ENCODE results near the gene JAM2. TPM values are rescaled to one million over a fixed set of nuclear protein-coding genes. Genes with fewer than 3 reads are reported as not detected.
"Not testable (repeated sequence)": the region's sequence is repeated elsewhere in the genome, so short reads cannot be mapped to it uniquely, and the experiment has no call there.

JAM2 gene
- polyA plus RNA-seq, 3 donors: 9.7 to 10.7 (median 10.6) TPM

GRCh38 chr21:25640202-25640942, 1.3 kb downstream of the JAM2 start:
- peak; percentile 28 for DNase-seq

- DNase-seq: no peak
Measured at GRCh38 chr21:25640943-25641292, 1.9 kb downstream of the JAM2 start.

- DNase-seq: no peak
Measured at GRCh38 chr21:25643486-25643885, 4.4 kb downstream of the JAM2 start.

- DNase-seq: no peak
Measured at GRCh38 chr21:25646474-25646873, 7.4 kb downstream of the JAM2 start.

- DNase-seq: no peak
Measured at GRCh38 chr21:25647647-25648046, 8.6 kb downstream of the JAM2 start.

- no peak for DNase-seq
Measured at GRCh38 chr21:25649146-25649545, 10.1 kb downstream of the JAM2 start.

- no peak for DNase-seq
Measured at GRCh38 chr21:25656412-25656811, 17.4 kb downstream of the JAM2 start.

- no peak for DNase-seq
Measured at GRCh38 chr21:25657140-25657539, 18.1 kb downstream of the JAM2 start.

GRCh38 chr21:25658427-25659035, 19.5 kb downstream of the JAM2 start:
- no peak for DNase-seq

- no peak for DNase-seq
Measured at GRCh38 chr21:25660233-25660632, 21.2 kb downstream of the JAM2 start.

GRCh38 chr21:25664491-25664931, 25.5 kb downstream of the JAM2 start:
- no peak for DNase-seq

GRCh38 chr21:25670726-25671125, 31.7 kb downstream of the JAM2 start:
- no peak for DNase-seq

GRCh38 chr21:25676451-25676850, 37.4 kb downstream of the JAM2 start:
- no peak for DNase-seq

- DNase-seq: no peak
Measured at GRCh38 chr21:25682382-25682781, 43.3 kb downstream of the JAM2 start.

GRCh38 chr21:25687787-25688186, 48.7 kb downstream of the JAM2 start:
- DNase-seq: no peak

- DNase-seq: peak; percentile 9
Measured at GRCh38 chr21:25688275-25689155, 49.5 kb downstream of the JAM2 start.

GRCh38 chr21:25689226-25689625, 50.2 kb downstream of the JAM2 start:
- DNase-seq: no peak

- no peak for DNase-seq
Measured at GRCh38 chr21:25691976-25692375, 52.9 kb downstream of the JAM2 start.

GRCh38 chr21:25695461-25695860, 56.4 kb downstream of the JAM2 start:
- not testable (repeated sequence) for DNase-seq

- DNase-seq: no peak
Measured at GRCh38 chr21:25700741-25701140, 61.7 kb downstream of the JAM2 start.

GRCh38 chr21:25701529-25701928, 62.5 kb downstream of the JAM2 start:
- no peak for DNase-seq

GRCh38 chr21:25708467-25709065, 69.5 kb downstream of the JAM2 start:
- DNase-seq: peak; percentile 15
